Ectodermal cell (in vitro differentiated cells): ENCODE measurements around the gene C6orf58. TPM values are rescaled to one million over a fixed set of nuclear protein-coding genes. Genes with fewer than 3 reads are reported as not detected.

Experiments
- H3K27ac ChIP-seq: 2 replicates; pipeline ENCODE4 v1.7.0; 2013; ENCODE audit warnings: mild to moderate bottlenecking, low read depth, low read length; ENCODE audit not compliant: insufficient read depth, poor library complexity, severe bottlenecking
- H3K27me3 ChIP-seq: 2 replicates; pipeline ENCODE4 v1.7.0; 2013; ENCODE audit warnings: mild to moderate bottlenecking, low read length; ENCODE audit not compliant: insufficient read depth, control insufficient read depth, poor library complexity, severe bottlenecking
- H3K36me3 ChIP-seq: one replicate; pipeline ENCODE4 v1.7.0; 2013; ENCODE audit warnings: low read length; ENCODE audit not compliant: control insufficient read depth, insufficient read depth
- H3K4me1 ChIP-seq: one replicate; pipeline ENCODE4 v1.7.0; 2013; ENCODE audit warnings: low read length; ENCODE audit not compliant: control insufficient read depth, insufficient read depth
- H3K4me3 ChIP-seq: 2 replicates; pipeline ENCODE4 v1.7.0; 2013; ENCODE audit warnings: low read depth, low read length, control low read depth; ENCODE audit not compliant: insufficient read depth
- H3K9me3 ChIP-seq: 2 replicates; pipeline ENCODE4 v1.7.0; 2013; ENCODE audit warnings: mild to moderate bottlenecking, low read length, moderate library complexity; ENCODE audit not compliant: control insufficient read depth
- WGBS, 2 experiments: methylation state at CpG; one replicate each; pipeline ENCODE4 v1.1.7; 2013; ENCODE audit warnings: missing lambda C conversion rate in 2 of 2; 5-methylcytosine and 5-hydroxymethylcytosine counted together
- polyA plus RNA-seq, 4 experiments: library from polyadenylated mRNA; stranded (reverse); fragments of 50-300 nt; gene quantifications; one replicate each; pipeline ENCODE4 v1.2.3, GENCODE V29; 2013

C6orf58 gene
- polyA plus RNA-seq (2013, experiment 1 of 4) = not detected
- 0.60 TPM for polyA plus RNA-seq (2013, experiment 2 of 4)
- not detected for polyA plus RNA-seq (2013, experiment 3 of 4)
- not detected for polyA plus RNA-seq (2013, experiment 4 of 4)

DNA sequence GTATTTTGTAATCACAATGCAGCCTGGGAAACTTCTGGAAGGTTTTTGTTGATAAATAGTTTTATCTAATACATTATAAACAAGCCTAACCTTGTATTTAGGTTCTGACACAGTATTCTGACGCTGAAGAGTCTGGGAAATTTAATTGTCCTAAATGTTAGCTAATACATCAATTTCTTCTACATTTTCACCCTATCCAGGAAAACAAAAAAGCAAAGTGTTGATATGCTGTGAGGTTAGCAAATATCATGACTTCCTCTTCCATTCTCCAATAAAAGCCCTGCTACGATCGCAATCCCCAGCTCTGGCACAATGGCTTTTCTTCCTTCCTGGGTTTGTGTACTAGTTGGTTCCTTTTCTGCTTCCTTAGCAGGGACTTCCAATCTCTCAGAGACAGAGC lies at the start of gene C6orf58:
TSS of gene C6orf58 (plus strand) at position 301 of the 400 bp plus-strand sequence. CDS start at position 313, 12 bp downstream.
- Histone ChIP-seq H3K27ac (no peak within 1 kb of the TSS), H3K36me3 (no peaks in the 10 kb centered on the region), H3K4me3 (no peak within 1 kb of the TSS), H3K27me3 (no peaks in the 10 kb centered on the region), H3K9me3 (no peaks in the 10 kb centered on the region), H3K4me1 (no peaks in the 10 kb centered on the region)
- 94 to 100% methylated on average over 2 to 3 of the region's 3 CpGs for WGBS, 2 experiments

DNA sequence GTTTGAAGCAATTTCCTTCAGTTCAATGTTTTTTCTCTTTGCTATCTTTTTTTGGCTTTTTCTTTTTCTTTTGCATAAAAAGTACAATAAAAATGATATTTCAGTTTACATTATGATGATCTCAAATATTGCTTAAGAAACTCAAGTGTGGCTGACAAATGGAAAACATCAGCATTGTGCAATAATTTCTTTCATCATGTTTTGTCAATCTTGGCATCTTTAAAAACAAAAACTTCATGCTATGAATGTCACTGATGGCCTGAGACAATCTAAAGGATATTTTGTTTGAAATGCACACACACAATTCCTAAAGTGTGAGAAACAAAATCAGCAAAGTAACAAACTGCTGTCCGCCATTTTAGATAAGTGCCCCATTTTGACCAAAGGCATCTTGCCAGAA lies 44.0 kb upstream of the C6orf58 start:
- WGBS, 2 experiments = 90 to 100% methylated on average over 1 of the region's 1 CpG
- no peak overlapping the region for H3K4me3 ChIP-seq

DNA sequence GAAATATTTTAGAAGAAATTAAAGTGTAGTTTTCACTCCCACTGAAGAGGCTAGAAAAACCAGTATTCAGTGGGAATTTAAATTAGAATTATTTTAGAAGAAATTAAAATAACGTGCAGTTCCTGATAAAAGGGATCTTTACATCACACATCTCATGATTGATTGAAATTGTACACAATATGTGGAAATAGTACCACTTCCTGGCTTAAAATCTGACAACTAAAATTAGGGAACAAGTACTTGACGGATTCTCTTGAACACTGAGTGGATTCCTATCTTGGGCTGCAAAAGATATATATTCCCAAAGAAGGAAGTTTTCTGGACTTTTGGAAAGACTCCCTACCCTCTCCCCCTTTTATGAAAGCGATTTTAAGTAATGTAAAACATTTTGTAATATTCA lies 43.2 kb upstream of the C6orf58 start:
- H3K27ac ChIP-seq = no peak overlapping the region
- no peak overlapping the region for H3K4me3 ChIP-seq
- H3K4me1 ChIP-seq = no peaks in the 10 kb centered on the region
- no peaks in the 10 kb centered on the region for H3K27me3 ChIP-seq
- 82% methylated on average over 1 of the region's 3 CpGs; no CpG with 5 or more reads in 1 of the 2 experiments for WGBS, 2 experiments
- no peaks in the 10 kb centered on the region for H3K36me3 ChIP-seq
- no peaks in the 10 kb centered on the region for H3K9me3 ChIP-seq

More for the DNA sequence above, 44.0 kb upstream of the C6orf58 start:
- Histone ChIP-seq H3K36me3 (no peaks in the 10 kb centered on the region), H3K9me3 (no peaks in the 10 kb centered on the region), H3K27ac (no peak overlapping the region), H3K4me1 (no peaks in the 10 kb centered on the region), H3K27me3 (no peaks in the 10 kb centered on the region)

DNA sequence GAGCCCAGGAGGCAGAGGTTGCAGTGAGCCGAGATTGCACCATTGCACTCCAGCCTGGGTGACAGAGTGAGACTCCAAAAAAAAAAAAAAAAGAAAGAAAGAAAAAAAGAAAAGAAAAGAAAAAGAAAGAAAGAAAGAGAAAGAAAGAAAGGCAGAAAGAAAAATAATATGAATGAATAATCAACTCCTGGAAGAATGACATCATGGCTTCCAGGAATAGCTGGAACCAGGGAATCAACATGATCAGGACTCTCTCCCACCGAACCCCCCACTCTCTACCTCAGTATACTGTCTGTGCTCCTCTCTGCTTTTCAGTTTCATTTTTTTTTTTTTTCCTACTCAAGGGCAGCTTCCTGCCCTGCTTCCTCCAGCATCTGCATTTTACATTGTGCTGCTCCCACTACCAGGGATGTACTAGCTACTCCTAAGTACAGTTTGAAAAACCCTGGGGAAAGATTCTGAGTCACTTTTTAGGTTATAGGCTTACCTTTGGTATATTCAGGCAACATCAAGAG lies 38.2 kb upstream of the C6orf58 start:
- Histone ChIP-seq H3K36me3 (no peaks in the 10 kb centered on the region), H3K27ac (no peak overlapping the region), H3K4me3 (no peak overlapping the region), H3K4me1 (no peaks in the 10 kb centered on the region), H3K27me3 (no peaks in the 10 kb centered on the region), H3K9me3 (no peaks in the 10 kb centered on the region)
- 80 to 86% methylated on average over 2 of the region's 2 CpGs for WGBS, 2 experiments

DNA sequence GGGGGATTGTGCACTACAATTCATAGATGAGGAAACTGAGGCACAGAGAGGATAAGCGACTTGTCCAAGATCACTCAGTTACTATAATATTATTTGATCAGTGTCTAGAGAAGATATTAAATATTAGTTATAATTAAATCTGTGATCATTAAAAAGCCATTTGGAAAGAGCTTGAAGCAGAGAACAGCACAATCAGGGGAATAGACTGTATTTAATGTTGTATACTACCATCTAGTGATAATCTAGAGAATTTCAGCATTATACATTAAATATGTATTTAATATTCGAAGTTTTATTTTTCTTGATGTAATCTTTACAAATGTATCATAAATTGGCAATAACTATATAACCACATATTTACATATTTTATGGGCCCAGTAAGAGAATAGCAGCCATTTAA lies 37.7 kb upstream of the C6orf58 start:
- Histone ChIP-seq H3K27ac (no peak overlapping the region), H3K27me3 (no peaks in the 10 kb centered on the region), H3K4me1 (no peaks in the 10 kb centered on the region), H3K36me3 (no peaks in the 10 kb centered on the region), H3K9me3 (no peaks in the 10 kb centered on the region), H3K4me3 (no peak overlapping the region)
- WGBS, 2 experiments = 100% methylated on average over 1 of the region's 2 CpGs; no CpG with 5 or more reads in 1 of the 2 experiments

DNA sequence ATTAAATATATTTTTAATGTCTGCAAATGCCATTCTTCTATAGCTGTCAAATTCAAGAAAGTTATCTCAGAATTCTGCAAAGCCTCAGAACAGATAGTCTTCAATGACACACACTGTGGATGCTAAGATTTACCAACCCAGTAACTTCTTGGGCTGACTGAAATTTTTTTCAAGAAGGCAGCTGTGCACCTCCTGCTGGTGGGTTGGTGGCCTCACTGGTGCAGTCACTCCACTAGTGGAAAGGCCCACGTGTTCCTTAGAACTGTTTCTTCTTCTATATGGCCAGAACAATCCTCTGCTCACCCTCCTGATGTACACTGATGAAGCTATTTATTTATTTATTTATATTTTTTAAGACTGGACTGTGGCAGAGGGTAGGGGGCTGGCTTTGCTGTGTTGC lies 29.8 kb upstream of the C6orf58 start:
- WGBS, 2 experiments = 47 to 54% methylated on average over 1 of the region's 1 CpG
- no peak overlapping the region for H3K27ac ChIP-seq
- no peaks in the 10 kb centered on the region for H3K27me3 ChIP-seq
- H3K9me3 ChIP-seq = no peaks in the 10 kb centered on the region
- H3K36me3 ChIP-seq = no peaks in the 10 kb centered on the region
- no peaks in the 10 kb centered on the region for H3K4me1 ChIP-seq
- H3K4me3 ChIP-seq = no peak overlapping the region

DNA sequence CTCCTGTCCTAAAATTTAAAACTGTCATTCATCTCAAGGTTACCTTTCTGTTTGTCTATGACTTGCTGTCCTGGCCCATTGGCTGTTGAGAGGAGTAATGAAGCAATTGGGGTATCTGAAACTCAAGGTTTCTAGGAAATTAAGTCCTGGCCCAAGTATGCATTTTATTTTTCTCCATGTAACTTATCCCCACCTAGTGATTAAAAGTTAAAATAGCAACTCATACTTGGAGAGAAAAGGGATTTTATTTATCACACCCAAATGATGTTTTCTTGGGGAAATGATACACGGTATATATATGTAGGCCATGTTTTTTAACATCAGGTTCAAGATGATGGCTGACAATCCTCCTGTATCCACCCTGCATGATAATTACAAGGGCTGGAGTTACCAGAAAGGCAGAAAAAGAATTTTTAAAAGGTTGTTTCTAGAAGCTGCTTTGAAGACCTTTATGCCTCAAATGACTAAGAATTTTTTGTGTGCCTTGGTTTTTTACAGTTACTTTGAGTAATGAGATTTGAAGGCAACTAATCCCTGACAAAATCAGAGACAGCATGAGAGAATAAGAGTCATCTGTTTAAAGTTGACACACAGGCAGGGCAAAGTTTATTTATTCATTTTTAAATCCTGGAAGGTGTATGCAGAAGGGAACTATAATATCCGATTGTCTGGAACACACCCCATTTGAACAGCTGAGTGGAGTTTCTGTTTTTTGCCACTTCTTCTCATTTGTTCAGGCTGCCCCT lies 28.9 kb upstream of the C6orf58 start:
- H3K36me3 ChIP-seq = no peaks in the 10 kb centered on the region
- 88 to 100% methylated on average over 2 of the region's 2 CpGs for WGBS, 2 experiments

DNA sequence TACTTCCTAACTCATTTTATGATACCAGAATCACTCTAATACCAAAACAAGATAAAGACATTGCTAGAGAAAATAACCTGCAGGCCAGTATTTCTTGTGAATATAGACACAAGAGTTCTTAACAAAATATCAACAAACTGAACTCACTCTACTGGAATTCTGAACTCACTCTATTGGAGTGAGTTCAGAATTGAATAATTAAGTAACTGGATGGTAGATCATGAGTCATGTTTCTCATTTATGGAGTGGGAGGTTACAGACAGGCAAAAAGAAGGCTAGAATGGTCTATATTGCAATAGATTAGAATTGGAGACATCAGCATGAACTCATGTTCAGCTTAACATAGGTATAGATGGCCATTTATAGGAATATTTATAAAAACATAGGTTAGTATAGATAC lies 26.6 kb upstream of the C6orf58 start:
- Histone ChIP-seq H3K4me3 (no peak overlapping the region), H3K27me3 (no peaks in the 10 kb centered on the region), H3K27ac (no peak overlapping the region), H3K4me1 (no peaks in the 10 kb centered on the region), H3K9me3 (no peaks in the 10 kb centered on the region), H3K36me3 (no peaks in the 10 kb centered on the region)

More for the DNA sequence above, 28.9 kb upstream of the C6orf58 start:
- Histone ChIP-seq H3K9me3 (no peaks in the 10 kb centered on the region), H3K4me3 (no peak overlapping the region), H3K27me3 (no peaks in the 10 kb centered on the region), H3K27ac (no peak overlapping the region), H3K4me1 (no peaks in the 10 kb centered on the region)

DNA sequence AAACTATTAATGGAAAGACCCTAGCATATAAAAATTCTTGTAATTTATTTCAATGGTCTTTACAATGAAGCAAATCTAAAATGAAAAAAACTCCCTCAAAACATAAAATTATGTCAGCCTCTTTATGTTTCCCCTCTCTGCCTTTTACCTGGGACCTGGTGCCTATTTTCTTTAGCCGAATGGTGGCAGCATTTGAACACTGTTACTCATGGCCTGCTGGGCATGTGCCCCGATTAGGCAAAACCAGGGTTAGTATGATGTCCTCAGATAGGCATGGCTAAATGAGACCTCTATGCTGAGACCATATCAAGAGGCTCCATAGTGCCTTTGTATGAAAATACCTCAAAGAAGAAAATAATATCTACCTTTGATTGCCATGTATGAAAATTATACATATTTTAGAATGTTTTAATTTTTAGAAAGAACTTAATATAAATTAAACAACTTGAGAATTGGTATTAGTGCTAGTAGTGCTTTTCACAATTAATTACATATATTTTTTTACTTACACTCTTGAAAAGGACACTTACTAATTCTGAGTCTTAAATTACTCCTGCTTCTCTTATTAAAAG lies 22.5 kb upstream of the C6orf58 start:
- H3K27ac ChIP-seq = no peak overlapping the region
- no peaks in the 10 kb centered on the region for H3K9me3 ChIP-seq
- H3K4me3 ChIP-seq = no peak overlapping the region
- 21 to 28% methylated on average over 2 of the region's 2 CpGs for WGBS, 2 experiments
- no peaks in the 10 kb centered on the region for H3K27me3 ChIP-seq
- H3K36me3 ChIP-seq = no peaks in the 10 kb centered on the region
- no peaks in the 10 kb centered on the region for H3K4me1 ChIP-seq

DNA sequence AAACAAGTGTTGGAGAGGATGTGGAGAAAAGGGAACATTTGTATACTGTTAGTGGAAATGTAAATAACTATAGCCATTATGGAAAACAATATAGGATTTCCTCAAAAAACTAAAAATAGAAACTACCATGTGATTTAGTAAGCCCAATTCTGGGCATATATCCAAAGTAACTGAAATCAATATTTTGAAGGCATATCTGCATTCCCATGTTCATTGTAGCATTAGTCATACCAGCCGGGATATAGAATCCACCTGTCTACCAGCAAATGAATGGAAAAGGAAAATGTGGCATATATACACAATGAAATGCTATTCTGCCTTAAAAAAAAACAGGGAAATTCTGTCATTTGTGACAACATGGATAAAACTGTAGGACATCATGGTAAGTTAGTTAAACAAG lies 15.3 kb upstream of the C6orf58 start:
- no peaks in the 10 kb centered on the region for H3K9me3 ChIP-seq
- no peaks in the 10 kb centered on the region for H3K4me1 ChIP-seq
- no peaks in the 10 kb centered on the region for H3K36me3 ChIP-seq
- 100% methylated on average over 1 of the region's 1 CpG; no CpG with 5 or more reads in 1 of the 2 experiments for WGBS, 2 experiments
- no peak overlapping the region for H3K27ac ChIP-seq
- no peak overlapping the region for H3K4me3 ChIP-seq
- H3K27me3 ChIP-seq = no peaks in the 10 kb centered on the region
